Airway epithelial cell (primary cell): ENCODE results near the gene ERVV-1. TPM values are rescaled to one million over a fixed set of nuclear protein-coding genes. Genes with fewer than 3 reads are reported as not detected.

Source experiments
- total RNA-seq: library from RNA; depleted of rRNA; stranded (reverse); fragments of >200 nt; gene quantifications from 2 replicates; pipeline ENCODE4 v1.2.3, GENCODE V29; 2015

The ERVV-1 gene
- not detected in 2 replicates for total RNA-seq

GRCh38 chr19:53013621-53014020, at the start of gene ERVV-1:
TSS of gene ERVV-1 (plus strand) at chr19:53013921. CDS start at chr19:53014091, 170 bp downstream.

Other genes with a start within 250 kb of the ERVV-1 start
- gene ZNF600, start 227.1 kb upstream of the ERVV-1 start, total RNA-seq: 3.0 and 5.8 TPM in 2 replicates
- 10.2 and 13.0 TPM in 2 replicates for gene ZNF28, start 192.3 kb upstream of the ERVV-1 start, total RNA-seq
- 7.3 and 9.8 TPM in 2 replicates for gene ZNF468, start 156.3 kb upstream of the ERVV-1 start, total RNA-seq
- 1.6 and 1.8 TPM in 2 replicates for gene ZNF320, start 116.3 kb upstream of the ERVV-1 start, total RNA-seq
- 2.4 and 4.1 TPM in 2 replicates for gene ZNF888, start 90.5 kb upstream of the ERVV-1 start, total RNA-seq
- gene ZNF816, start 51.0 kb upstream of the ERVV-1 start, total RNA-seq: 2.3 and 5.4 TPM in 2 replicates
- not detected in 2 replicates for gene ERVV-2, start 30.8 kb downstream of the ERVV-1 start, total RNA-seq
- gene ZNF160, start 89.5 kb downstream of the ERVV-1 start, total RNA-seq: 7.3 and 12.7 TPM in 2 replicates
- 0.84 and 2.3 TPM in 2 replicates for gene ZNF415, start 119.0 kb downstream of the ERVV-1 start, total RNA-seq
- 1.3 and 1.7 TPM in 2 replicates for gene ZNF347, start 145.1 kb downstream of the ERVV-1 start, total RNA-seq
- 0.85 and 4.6 TPM in 2 replicates for gene ZNF665, start 179.4 kb downstream of the ERVV-1 start, total RNA-seq
- 3.9 and 7.7 TPM in 2 replicates for gene ZNF677, start 241.0 kb downstream of the ERVV-1 start, total RNA-seq
- not detected in 2 replicates for gene VN1R2, start 244.4 kb downstream of the ERVV-1 start, total RNA-seq